Muscle of leg (tissue), 11 donors: ENCODE measurements around the gene STRA8. TPM values are rescaled to one million over a fixed set of nuclear protein-coding genes. Genes with fewer than 3 reads are reported as not detected.

Experiments used
- DNase-seq: peaks from one replicate; pipeline ENCODE4 v3.0.0; 2013
- H3K27ac ChIP-seq: one replicate; pipeline ENCODE4 v1.5.1; 2013; ENCODE audit warnings: mild to moderate bottlenecking, low read length, control low read depth
- H3K27me3 ChIP-seq: one replicate; pipeline ENCODE4 v1.6.1; 2013; ENCODE audit warnings: low read length; ENCODE audit not compliant: control insufficient read depth, insufficient read depth
- H3K36me3 ChIP-seq: one replicate; pipeline ENCODE4 v1.6.1; 2013; ENCODE audit warnings: low read length; ENCODE audit not compliant: control insufficient read depth, insufficient read depth
- H3K4me1 ChIP-seq: one replicate; pipeline ENCODE4 v1.6.1; 2013; ENCODE audit warnings: low read length; ENCODE audit not compliant: control insufficient read depth, insufficient read depth
- H3K4me3 ChIP-seq: one replicate; pipeline ENCODE4 v1.5.1; 2013; ENCODE audit warnings: low read length, control low read depth
- H3K9me3 ChIP-seq: replicated peaks from 2 replicates; pipeline ENCODE4 v1.6.1; 2013; ENCODE audit warnings: low read depth, low read length; ENCODE audit not compliant: control insufficient read depth
- WGBS: methylation state at CpG from one replicate; pipeline ENCODE4 v1.1.5; 2013; ENCODE audit warnings: missing lambda C conversion rate; ENCODE audit not compliant: insufficient coverage; 5-methylcytosine and 5-hydroxymethylcytosine counted together
- polyA plus RNA-seq, 8 donors: library from polyadenylated mRNA; unstranded; fragments of 120-200 nt; gene quantifications; one replicate each; pipeline versions ENCODE4 v1.2.1 to v1.2.3, GENCODE V29; 2013; ENCODE audit warnings: inconsistent platforms in 1 of 8, low replicate concordance in 1 of 8; ENCODE audit not compliant: insufficient read length in 8 of 8, insufficient read depth in 1 of 8
- total RNA-seq: library from RNA; stranded (reverse); fragments of 120-200 nt; gene quantifications from one replicate; pipeline ENCODE4 v1.2.4, GENCODE V29; 2013

STRA8 gene
- total and polyA plus RNA-seq, 9 donors = not detected

- Histone ChIP-seq H3K4me3 (no peak overlapping the region), H3K9me3 (no peaks in the 10 kb centered on the region), H3K27ac (no peak overlapping the region), H3K4me1 (no peaks in the 10 kb centered on the region), H3K27me3 (peaks cover 2% of the 10 kb centered on the region), H3K36me3 (no peaks in the 10 kb centered on the region)
- no peak for DNase-seq
- WGBS = 73% methylated on average over 2 of the region's 4 CpGs
Observed at GRCh38 chr7:135234727-135235126, 1.1 kb downstream of the STRA8 start.

GRCh38 chr7:135235841-135236240, 2.2 kb downstream of the STRA8 start:
- Histone ChIP-seq H3K4me1 (peaks cover 10% of the 10 kb centered on the region), H3K36me3 (no peaks in the 10 kb centered on the region), H3K9me3 (no peaks in the 10 kb centered on the region), H3K27ac (no peak overlapping the region), H3K27me3 (peaks cover 2% of the 10 kb centered on the region), H3K4me3 (no peak overlapping the region)
- 100% methylated on average over 1 of the region's 5 CpGs for WGBS
- no peak for DNase-seq

GRCh38 chr7:135236727-135237126, 3.1 kb downstream of the STRA8 start:
- Histone ChIP-seq H3K36me3 (no peaks in the 10 kb centered on the region), H3K4me1 (peaks cover 10% of the 10 kb centered on the region), H3K9me3 (no peaks in the 10 kb centered on the region), H3K4me3 (no peak overlapping the region), H3K27ac (no peak overlapping the region), H3K27me3 (no peaks in the 10 kb centered on the region)
- 85% methylated on average over 1 of the region's 2 CpGs for WGBS
- no peak for DNase-seq

GRCh38 chr7:135238112-135238744, 4.6 kb downstream of the STRA8 start:
- Histone ChIP-seq H3K27me3 (no peaks in the 10 kb centered on the region), H3K36me3 (no peaks in the 10 kb centered on the region), H3K4me3 (no peak overlapping the region), H3K27ac (no peak overlapping the region), H3K4me1 (peaks cover 10% of the 10 kb centered on the region), H3K9me3 (no peaks in the 10 kb centered on the region)
- no peak for DNase-seq
- 88% methylated on average over 8 of the region's 11 CpGs for WGBS

GRCh38 chr7:135239263-135239662, 5.6 kb downstream of the STRA8 start:
- Histone ChIP-seq H3K4me1 (peaks cover 10% of the 10 kb centered on the region), H3K27me3 (no peaks in the 10 kb centered on the region), H3K36me3 (no peaks in the 10 kb centered on the region), H3K4me3 (no peak overlapping the region), H3K27ac (no peak overlapping the region), H3K9me3 (no peaks in the 10 kb centered on the region)
- DNase-seq = no peak
- 82% methylated on average over 4 of the region's 7 CpGs for WGBS

- peak; percentile 45 for DNase-seq
- Histone ChIP-seq H3K4me1 (peaks cover 10% of the 10 kb centered on the region), H3K27me3 (no peaks in the 10 kb centered on the region), H3K27ac (no peak overlapping the region), H3K36me3 (no peaks in the 10 kb centered on the region), H3K4me3 (no peak overlapping the region), H3K9me3 (no peaks in the 10 kb centered on the region)
- 69% methylated on average over 2 of the region's 9 CpGs for WGBS
Observed at GRCh38 chr7:135240441-135240840, 6.8 kb downstream of the STRA8 start.

GRCh38 chr7:135242096-135242684, 8.6 kb downstream of the STRA8 start:
- Histone ChIP-seq H3K27me3 (no peaks in the 10 kb centered on the region), H3K4me3 (no peak overlapping the region), H3K27ac (no peak overlapping the region), H3K36me3 (no peaks in the 10 kb centered on the region), H3K4me1 (peaks cover 10% of the 10 kb centered on the region), H3K9me3 (no peaks in the 10 kb centered on the region)
- no peak for DNase-seq
- WGBS = 63% methylated on average over 3 of the region's 5 CpGs

GRCh38 chr7:135245226-135246190, 11.9 kb downstream of the STRA8 start:
- H3K27me3 ChIP-seq = no peaks in the 10 kb centered on the region
- no peak overlapping the region for H3K27ac ChIP-seq
- H3K4me3 ChIP-seq = no peak overlapping the region
- no peaks in the 10 kb centered on the region for H3K36me3 ChIP-seq
- no peaks in the 10 kb centered on the region for H3K9me3 ChIP-seq
- whole genome bisulfite sequencing = 91% methylated on average over 6 of the region's 9 CpGs
- DNase-seq = no peak
- peaks cover 3% of the 10 kb centered on the region for H3K4me1 ChIP-seq

GRCh38 chr7:135246191-135246825, 12.7 kb downstream of the STRA8 start:
- H3K27me3 ChIP-seq = no peaks in the 10 kb centered on the region
- no peaks in the 10 kb centered on the region for H3K9me3 ChIP-seq
- no peaks in the 10 kb centered on the region for H3K36me3 ChIP-seq
- no peak overlapping the region for H3K4me3 ChIP-seq
- no peak overlapping the region for H3K27ac ChIP-seq
- 94% methylated on average over 43 of the region's 43 CpGs for WGBS
- H3K4me1 ChIP-seq = no peaks in the 10 kb centered on the region
- no peak for DNase-seq
